Uterus (tissue), 2 donors: Measurements from ENCODE around the gene XXYLT1.

ENCODE experiments used
- CTCF ChIP-seq, 4 experiments: fragments of 200-600 bp in 2 of 4; fragments of 450-650 bp in 2 of 4; sonication (generic) in 2 of 4; IDR thresholded peaks; one replicate each; pipeline ENCODE4 v1.5.1; 2016 to 2019; ENCODE audit warnings: antibody characterized with exemption in 4 of 4, mild to moderate bottlenecking in 2 of 4, moderate library complexity in 1 of 4
- POLR2A ChIP-seq, 2 donors: fragments of 450-650 bp; IDR thresholded peaks; one replicate each; pipeline ENCODE4 v1.6.1; 2016; ENCODE audit warnings: antibody characterized with exemption in 2 of 2, mild to moderate bottlenecking in 1 of 2, moderate library complexity in 1 of 2

- TF ChIP-seq CTCF (IDR thresholded peaks at IDR 0.05), result no peak
- no peak for TF ChIP-seq POLR2A (IDR thresholded peaks at IDR 0.05)
Observed at GRCh38 chr3:195044411-195044810, 226.5 kb downstream of the XXYLT1 start.
